Measurements from ENCODE around the gene GTF2F1.

The GTF2F1 gene

GRCh38 chr19:6416658-6417405, 23.9 kb upstream of the GTF2F1 start:
- no peak overlapping the region for H3K4me3 ChIP-seq (ENCODE audit: low read depth, low read length)
- DNase-seq (ENCODE audit: low read depth): no peak
- TF ChIP-seq, protein P1, sequence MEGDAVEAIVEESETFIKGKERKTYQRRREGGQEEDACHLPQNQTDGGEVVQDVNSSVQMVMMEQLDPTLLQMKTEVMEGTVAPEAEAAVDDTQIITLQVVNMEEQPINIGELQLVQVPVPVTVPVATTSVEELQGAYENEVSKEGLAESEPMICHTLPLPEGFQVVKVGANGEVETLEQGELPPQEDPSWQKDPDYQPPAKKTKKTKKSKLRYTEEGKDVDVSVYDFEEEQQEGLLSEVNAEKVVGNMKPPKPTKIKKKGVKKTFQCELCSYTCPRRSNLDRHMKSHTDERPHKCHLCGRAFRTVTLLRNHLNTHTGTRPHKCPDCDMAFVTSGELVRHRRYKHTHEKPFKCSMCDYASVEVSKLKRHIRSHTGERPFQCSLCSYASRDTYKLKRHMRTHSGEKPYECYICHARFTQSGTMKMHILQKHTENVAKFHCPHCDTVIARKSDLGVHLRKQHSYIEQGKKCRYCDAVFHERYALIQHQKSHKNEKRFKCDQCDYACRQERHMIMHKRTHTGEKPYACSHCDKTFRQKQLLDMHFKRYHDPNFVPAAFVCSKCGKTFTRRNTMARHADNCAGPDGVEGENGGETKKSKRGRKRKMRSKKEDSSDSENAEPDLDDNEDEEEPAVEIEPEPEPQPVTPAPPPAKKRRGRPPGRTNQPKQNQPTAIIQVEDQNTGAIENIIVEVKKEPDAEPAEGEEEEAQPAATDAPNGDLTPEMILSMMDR (IDR thresholded peaks at IDR 0.05; ENCODE audit: control insufficient read depth, extremely low read depth, insufficient read depth): no peak

DNA sequence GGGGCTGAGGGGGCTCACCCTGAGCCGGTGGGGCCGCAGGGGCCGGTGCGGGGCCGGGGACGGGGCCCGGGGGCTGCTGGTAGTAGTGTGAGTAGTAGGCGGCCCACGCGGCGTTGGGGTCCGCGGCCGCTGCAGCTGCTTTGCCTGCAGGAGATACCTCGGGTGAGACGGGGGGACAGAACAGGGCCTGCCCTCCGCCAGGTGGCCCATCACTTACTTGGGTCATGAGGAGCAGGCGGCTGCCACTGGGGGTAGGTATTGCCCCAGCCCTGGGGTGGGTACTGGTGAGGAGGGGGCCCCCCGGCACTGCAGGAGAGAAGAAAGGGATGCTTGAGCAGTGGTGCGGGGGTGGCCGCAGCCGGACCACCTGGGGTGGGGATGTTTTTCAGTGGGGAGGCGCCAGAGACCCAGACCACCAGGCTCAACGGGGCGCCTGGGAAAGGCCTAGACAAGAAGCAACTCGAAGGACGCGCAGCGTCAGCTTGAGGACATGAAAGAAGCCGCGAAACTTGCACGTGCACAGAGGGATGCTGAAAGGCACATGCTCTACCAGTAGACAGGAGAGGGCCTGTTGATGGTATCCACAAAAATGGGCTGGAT, 22.7 kb upstream of the GTF2F1 start:
- DNase-seq (ENCODE audit: low read depth): no peak
- H3K4me3 ChIP-seq (ENCODE audit: low read depth, low read length): no peak overlapping the region
- TF ChIP-seq, protein P1 (IDR thresholded peaks at IDR 0.05; ENCODE audit: control insufficient read depth, extremely low read depth, insufficient read depth): no peak

DNA sequence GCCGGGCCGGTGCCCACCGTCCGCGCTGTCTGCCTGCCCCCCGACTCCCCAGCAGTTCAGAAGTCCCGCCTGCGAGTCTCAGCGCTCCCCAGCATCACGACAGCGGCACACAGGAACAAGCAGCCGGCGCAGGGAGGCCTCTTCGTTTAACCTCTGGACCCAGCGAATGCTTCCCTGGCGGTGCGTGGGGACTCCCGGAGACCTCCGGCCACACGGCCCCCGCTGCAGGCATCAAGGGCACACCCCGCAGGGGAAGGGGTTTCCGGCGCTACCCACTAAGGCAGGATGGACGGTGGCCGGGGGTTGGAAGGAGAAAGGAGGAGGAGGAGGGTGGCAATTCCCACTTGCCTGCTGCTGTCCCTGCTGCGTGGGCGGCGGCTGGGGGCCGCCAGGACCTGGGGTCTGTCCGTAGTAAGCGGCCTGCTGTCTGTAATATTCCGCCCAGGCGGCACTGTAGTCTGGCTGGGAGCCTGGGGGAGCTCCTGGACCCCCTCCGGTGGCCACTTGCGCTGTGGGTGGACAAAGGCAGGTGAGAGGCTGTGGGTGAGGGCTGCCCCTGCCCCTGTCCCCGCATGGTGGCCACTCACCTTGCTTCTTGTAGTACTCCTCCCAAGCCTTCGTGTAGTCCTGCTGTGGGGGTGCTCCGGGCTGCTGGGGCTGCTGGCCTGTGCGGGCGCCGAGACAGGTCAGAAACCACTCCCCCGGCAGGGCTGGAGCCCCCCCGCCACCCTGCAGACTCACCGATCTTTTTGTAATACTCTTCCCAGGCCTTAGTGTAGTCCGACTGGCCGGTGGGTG, 22.0 kb upstream of the GTF2F1 start:
- DNase-seq (ENCODE audit: low read depth): no peak
- no peak overlapping the region for H3K4me3 ChIP-seq (ENCODE audit: low read depth, low read length)
- TF ChIP-seq, protein P1 (IDR thresholded peaks at IDR 0.05; ENCODE audit: control insufficient read depth, extremely low read depth, insufficient read depth): no peak

DNA sequence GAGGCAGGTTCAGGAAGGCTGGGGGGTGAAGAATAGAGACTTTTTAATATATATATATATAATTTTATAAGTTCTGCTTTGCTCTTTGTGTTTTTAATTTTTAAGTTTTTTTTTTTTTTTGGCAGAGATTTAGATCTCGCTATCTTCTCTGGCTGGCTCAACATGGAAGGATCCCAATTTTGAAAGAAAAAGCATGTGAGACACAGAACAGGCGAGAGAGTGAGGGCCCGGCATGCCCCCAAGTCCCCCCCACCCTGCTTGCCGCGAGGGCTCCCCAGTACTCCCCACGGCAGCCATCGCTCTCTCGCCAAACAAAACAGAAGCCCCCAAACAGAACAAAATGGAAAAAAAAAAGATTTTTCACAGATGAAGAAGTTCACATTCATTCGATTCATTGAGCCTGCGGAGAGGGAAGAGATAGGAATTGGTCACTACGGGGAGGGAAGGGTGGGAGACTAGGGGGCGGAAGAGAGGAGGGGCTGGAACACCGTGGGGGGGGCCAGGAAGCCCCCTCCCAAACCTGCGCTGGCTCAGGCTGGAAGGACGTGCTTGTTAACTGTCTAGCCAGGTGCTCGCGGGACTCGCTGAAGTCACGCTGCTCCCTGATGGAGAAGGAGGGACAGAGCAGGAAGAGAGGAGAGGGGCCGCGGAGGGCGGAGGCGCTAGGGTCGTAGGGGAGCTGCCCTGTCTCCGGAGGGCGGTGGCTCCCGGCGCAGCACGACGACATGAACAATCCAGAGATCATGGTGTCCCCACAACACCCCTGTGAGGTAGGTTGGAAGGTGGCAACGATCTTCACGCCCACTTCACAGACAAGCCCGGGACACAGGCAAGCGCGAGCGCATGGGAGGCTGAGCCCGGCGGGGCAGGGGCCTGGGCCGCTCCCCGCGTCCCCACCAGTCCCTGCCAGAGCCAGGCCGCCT, 21.0 kb upstream of the GTF2F1 start:
- DNase-seq (ENCODE audit: low read depth): no peak
- H3K4me3 ChIP-seq (ENCODE audit: low read depth, low read length): no peak overlapping the region
- TF ChIP-seq, protein P1 (IDR thresholded peaks at IDR 0.05; ENCODE audit: control insufficient read depth, extremely low read depth, insufficient read depth): no peak

DNA sequence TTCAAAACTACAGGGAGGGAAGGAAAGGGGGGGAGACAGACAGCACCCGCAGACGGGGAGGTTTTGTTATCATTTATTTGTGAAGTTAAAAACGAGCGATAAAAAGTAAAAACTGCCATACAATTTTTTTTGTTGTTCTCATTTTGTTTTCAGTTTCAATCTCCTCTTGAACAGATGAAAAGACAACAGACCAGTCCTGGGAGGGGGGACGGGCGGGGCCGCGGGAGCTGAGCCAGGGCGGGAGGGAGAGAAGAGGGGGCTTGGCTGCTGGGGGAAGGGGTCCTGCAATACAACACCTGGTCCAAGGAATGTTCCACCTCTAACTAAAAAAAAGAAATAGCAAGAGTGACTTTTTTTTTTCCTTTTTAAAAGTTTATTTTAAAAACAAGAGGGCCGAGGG, 20.3 kb upstream of the GTF2F1 start:
- H3K4me3 ChIP-seq (ENCODE audit: low read depth, low read length): no peak overlapping the region
- DNase-seq (ENCODE audit: low read depth): no peak
- TF ChIP-seq, protein P1 (IDR thresholded peaks at IDR 0.05; ENCODE audit: control insufficient read depth, extremely low read depth, insufficient read depth): no peak

DNA sequence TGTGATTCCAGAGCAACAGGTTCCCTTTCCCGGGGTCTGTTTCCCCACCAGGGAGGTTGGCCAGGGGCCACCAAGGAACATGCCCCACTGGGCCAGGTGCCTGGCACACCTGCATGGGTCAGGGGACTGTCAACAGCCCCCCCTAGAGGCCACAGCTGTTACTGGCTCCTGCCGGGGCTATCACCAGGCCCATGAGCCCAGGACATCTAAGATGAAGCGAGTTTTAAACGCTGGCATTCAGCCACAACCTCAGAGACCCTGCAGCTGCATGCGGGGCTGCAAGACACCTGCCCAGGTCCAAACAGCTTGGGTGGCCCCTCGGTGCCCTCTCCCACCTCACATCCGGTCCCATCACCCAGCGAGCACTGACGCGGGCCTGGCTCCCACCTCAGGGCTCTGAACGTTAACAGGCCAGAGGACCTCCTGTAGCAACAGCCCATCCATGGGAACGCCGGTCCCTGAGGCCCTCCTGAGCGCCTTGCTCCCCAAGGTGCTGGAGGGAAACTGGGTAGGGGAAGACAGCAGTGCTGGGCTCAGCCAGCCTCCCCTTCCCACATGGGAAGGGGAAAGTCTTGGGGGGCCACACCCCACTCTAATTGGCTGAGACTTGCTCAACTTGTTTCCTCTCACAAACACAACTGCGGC, 19.6 kb upstream of the GTF2F1 start:
- DNase-seq (ENCODE audit: low read depth): no peak
- TF ChIP-seq, protein P1 (IDR thresholded peaks at IDR 0.05; ENCODE audit: control insufficient read depth, extremely low read depth, insufficient read depth): peak; percentile 42
- H3K4me3 ChIP-seq (ENCODE audit: low read depth, low read length): no peak overlapping the region
